SH-SY5Y (cell line): ENCODE results near the gene MID1.

Source experiments
- GATA2 ChIP-seq: IDR thresholded peaks from 2 replicates; pipeline ENCODE4 v1.6.1; 2011; ENCODE audit warnings: mild to moderate bottlenecking, low read depth, low read length
- GATA3 ChIP-seq: IDR thresholded peaks from 2 replicates; pipeline ENCODE4 v1.6.1; 2011; ENCODE audit warnings: low read depth, mild to moderate bottlenecking, low read length, moderate library complexity

DNA sequence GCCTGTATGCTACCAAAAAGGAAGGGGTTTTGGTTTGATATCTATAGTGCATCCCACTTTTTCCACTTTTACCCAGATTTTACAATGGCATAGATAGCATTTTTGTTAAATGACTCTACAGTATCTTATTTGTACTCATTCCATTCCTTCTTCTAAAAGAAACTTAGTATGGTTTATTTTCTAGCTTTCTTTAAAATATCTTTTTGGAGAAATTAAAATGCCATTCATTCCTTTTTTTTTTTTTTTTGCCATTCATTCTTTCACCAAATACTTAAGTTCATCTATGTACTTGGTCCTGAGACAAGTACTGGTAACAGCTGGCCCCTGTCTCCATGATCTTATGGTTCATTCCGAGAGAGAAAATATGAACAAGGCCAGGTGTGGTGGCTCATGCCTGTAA is 49.1 kb downstream of the MID1 start:
- TF ChIP-seq GATA2 (no peak), GATA3 (no peak)
